Heart left ventricle (tissue), 13 donors: ENCODE data around the gene KIAA0753.

Source experiments
- POLR2A ChIP-seq, 2 donors: fragments of 450-650 bp; IDR thresholded peaks; one replicate each; pipeline ENCODE4 v1.6.1; 2017; ENCODE audit warnings: antibody characterized with exemption in 2 of 2, mild to moderate bottlenecking in 2 of 2, moderate library complexity in 2 of 2
- TF ChIP-seq, protein P1 (sequence below), 12 donors: fragments of 200-600 bp; sonication (generic) in 4 of 12; IDR thresholded peaks; one replicate each; pipeline versions ENCODE4 v1.5.0 to v1.8.0; 2018 to 2022; ENCODE audit warnings: antibody characterized with exemption in 12 of 12, mild to moderate bottlenecking in 5 of 12
- donor health status: ischemic (EF 13 %, LVEDD 7.1; RV severe dilation, severe dysfunction).
- donor health status: DM: no; HTN: yes; CAD: no.
- donor health status: DM: no; HTN: no; CAD: no.
- donor health status: ischemic (EF 25% LVEDD 6.9; RV normal size, moderate dysfunction).
- donor health status: ischemic (EF 25% LVEDD 5.7; RV mildly dilated, moderate dysfunction).
- donor health status: ischemic (EF 35%, LVEDD 5.7; RV mildly dilated, moderate dysfunction).
- donor health status: nonischemic (EF 11% LVEDD 7.7; RV severe dilation, severe dysfunction).
- donor health status: DM: yes; HTN: yes; CAD: no.
- donor health status: PGD.
- donor health status: ischemic (EF 29% LVEDD 5.4; RV normal size, mild dysfunction).
- donor health status: nonischemic (EF 23%, LVEDD 6.1; RV moderate dilation, normal function).

GRCh38 chr17:6543079-6544010 is 97.2 kb downstream of the KIAA0753 start:
- TF ChIP-seq, protein P1, sequence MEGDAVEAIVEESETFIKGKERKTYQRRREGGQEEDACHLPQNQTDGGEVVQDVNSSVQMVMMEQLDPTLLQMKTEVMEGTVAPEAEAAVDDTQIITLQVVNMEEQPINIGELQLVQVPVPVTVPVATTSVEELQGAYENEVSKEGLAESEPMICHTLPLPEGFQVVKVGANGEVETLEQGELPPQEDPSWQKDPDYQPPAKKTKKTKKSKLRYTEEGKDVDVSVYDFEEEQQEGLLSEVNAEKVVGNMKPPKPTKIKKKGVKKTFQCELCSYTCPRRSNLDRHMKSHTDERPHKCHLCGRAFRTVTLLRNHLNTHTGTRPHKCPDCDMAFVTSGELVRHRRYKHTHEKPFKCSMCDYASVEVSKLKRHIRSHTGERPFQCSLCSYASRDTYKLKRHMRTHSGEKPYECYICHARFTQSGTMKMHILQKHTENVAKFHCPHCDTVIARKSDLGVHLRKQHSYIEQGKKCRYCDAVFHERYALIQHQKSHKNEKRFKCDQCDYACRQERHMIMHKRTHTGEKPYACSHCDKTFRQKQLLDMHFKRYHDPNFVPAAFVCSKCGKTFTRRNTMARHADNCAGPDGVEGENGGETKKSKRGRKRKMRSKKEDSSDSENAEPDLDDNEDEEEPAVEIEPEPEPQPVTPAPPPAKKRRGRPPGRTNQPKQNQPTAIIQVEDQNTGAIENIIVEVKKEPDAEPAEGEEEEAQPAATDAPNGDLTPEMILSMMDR (IDR thresholded peaks at IDR 0.05) = no peak
- no peak for TF ChIP-seq POLR2A (IDR thresholded peaks at IDR 0.05)
